NCI-H82 treated with DMSO at 0.1 percent for 48 hours (cell line): Measurements from ENCODE around the gene CAPN14.

Experiments used
- DNase-seq: peaks from one replicate; lab custom pipeline; 2025; ENCODE audit not compliant: unreplicated experiment; lab: John Stamatoyannopoulos, UW

The CAPN14 gene, protein sequence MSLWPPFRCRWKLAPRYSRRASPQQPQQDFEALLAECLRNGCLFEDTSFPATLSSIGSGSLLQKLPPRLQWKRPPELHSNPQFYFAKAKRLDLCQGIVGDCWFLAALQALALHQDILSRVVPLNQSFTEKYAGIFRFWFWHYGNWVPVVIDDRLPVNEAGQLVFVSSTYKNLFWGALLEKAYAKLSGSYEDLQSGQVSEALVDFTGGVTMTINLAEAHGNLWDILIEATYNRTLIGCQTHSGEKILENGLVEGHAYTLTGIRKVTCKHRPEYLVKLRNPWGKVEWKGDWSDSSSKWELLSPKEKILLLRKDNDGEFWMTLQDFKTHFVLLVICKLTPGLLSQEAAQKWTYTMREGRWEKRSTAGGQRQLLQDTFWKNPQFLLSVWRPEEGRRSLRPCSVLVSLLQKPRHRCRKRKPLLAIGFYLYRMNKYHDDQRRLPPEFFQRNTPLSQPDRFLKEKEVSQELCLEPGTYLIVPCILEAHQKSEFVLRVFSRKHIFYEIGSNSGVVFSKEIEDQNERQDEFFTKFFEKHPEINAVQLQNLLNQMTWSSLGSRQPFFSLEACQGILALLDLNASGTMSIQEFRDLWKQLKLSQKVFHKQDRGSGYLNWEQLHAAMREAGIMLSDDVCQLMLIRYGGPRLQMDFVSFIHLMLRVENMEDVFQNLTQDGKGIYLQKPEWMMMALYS

DNA sequence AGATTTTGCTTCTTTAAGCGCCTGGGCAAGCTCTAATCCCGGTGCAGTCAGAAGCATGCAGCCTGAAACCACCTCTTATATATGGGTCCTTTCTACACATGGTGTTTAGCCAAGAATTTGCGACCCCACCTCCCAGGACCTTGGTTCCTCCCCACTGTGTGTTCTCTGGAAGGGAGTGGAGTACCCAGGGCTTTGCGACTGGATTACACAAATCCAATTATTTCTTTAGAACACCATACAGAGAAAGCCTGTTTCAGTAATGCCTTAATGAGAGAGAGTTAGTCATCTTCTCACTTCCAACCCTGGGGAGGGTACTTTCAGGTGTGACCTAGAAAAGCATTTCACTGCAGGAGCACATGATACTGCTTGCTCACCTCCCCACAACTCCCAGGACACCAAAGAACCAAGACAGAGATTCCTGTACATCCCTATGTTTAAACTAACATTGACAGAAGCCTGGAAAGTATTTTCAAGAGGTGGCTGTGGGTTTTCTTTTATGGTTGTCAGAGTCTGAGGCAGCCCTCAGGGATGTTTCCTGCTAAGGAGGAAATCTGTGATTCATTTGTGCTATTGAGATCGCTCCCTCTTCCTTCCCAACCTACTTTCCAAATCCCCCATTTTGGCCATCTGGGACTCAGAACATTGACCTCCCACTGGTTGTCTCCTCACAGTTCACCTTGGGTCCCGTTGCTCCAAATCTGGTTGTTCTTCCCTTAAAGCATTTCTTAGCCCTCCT, at the start of gene CAPN14:
Gene CAPN14, minus strand, starts transcription at position 51 of the 736 bp plus-strand sequence. CDS start 12,068 bp downstream, outside the sequence.
- DNase-seq: peak; percentile 75

DNA sequence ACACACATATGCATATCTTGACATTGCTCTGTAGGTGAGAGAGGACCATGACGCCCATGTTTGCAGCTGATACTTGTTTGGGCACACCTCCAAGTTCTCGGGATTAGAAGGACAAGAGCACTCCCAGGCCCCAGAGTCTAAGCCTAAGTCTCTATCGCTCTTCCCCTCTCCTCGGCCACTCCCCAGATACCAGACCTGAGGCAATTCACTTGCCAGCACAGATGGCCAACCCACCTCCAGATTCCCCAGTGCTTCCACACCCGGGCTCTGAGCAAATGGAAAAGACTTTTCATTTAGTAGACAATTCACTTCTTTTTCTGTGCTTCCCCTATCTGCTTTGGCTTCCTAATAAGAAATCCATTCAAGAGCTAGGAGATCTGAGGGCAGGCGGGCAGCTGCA, 49.5 kb upstream of the CAPN14 start:
- DNase-seq: peak; percentile 80

DNA sequence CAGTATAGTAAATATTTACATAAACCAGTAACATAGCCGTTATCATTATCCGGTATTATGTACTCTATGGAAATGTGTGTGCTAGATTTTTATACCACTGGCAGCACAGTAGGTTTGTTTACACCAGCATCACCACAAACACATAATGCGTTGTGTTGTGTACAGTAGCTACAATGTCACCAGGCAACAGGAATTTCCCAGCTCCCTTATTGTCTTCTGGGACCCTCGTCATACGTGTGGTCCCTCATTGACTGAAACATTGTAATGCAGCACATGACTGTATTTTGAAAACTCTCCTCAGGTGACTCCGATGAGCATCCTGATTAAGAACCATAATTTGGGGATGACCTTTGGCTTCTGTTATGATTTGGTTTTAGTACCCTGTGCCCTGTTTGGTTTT, 47.9 kb upstream of the CAPN14 start:
- no peak for DNase-seq

DNA sequence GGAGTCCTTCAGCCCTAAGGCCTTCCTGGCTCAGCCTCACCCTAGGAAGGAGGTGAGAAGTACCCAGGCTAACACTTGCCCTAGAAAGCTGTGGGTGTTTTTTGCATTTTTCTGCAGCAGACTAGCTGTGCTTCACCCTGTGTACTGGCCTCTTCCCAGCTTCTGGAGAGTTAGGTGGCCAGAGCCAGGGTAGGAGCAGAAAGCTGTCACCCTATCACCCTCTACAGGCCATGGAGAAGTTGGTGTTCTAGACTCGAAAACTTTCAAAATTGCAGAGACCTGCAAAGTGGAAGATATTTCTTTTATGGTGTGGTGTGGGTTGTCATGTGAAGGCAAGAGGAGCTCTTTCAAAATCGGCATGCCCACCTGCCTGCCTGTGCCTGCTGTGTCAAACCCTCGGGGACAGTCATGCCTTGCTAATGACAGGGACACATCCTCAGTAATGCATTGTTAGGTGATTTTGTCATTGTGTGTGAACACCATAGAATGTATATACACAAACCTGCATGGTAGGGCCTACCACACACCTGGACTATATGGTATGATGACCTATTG, 46.4 kb upstream of the CAPN14 start:
- no peak for DNase-seq

DNA sequence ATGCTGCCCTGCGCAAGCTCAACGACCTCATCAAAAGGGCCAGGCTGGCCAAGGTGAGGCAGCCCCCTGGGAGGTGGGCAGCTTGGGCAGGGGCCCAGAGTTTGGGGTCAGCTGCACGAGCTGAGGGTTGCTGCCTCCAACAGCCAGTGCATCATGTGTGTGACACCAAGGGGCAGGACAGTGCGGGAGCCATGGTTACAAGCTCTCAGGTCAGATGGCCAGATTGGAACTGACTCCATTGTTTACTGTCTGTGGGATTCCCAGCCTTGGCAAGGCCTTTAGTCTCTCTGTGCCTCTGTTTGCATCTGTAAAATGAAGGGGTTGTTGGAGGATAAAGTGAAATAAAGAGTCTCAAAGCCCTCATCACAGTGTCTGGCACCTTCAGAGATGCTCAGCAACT, 43.6 kb upstream of the CAPN14 start:
- DNase-seq: no peak

DNA sequence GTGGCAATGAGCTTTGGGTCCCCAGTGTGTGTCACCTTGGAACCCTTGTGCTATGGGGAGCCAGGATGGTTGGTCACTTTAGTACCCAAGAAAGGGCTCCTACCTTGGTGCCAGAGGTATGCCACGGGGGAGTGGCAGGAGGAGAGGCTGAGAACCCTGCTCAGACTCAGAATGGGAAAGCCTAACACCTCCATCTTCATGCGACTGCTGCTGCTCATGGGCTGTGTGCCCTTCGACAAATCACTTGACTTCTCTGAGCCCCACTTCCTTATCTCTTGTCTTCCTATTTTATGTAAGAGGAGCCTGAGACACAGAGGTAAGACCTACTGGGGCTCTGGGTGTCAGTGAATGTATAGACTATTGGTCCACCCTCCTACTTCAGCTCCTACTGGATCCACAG, 41.8 kb upstream of the CAPN14 start:
- DNase-seq: no peak

DNA sequence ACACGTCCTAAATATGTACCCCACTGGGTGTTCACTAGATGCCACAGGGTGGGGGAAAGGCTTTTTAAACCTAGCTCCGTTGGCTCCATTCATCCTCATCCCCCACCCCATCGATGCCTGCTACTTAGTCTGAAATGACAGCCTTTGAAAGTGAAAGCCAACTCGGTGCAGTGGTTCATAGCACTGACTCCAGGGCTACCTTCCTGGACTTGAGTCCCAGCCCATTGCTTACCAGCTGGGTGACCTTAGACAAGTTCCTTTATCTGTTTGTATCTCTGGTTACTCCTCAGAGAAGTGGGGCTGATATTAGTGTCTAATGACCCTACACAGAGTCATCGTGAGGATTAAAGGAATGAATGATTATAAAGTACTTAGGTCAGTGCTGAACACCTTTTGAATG, 41.0 kb upstream of the CAPN14 start:
- no peak for DNase-seq

DNA sequence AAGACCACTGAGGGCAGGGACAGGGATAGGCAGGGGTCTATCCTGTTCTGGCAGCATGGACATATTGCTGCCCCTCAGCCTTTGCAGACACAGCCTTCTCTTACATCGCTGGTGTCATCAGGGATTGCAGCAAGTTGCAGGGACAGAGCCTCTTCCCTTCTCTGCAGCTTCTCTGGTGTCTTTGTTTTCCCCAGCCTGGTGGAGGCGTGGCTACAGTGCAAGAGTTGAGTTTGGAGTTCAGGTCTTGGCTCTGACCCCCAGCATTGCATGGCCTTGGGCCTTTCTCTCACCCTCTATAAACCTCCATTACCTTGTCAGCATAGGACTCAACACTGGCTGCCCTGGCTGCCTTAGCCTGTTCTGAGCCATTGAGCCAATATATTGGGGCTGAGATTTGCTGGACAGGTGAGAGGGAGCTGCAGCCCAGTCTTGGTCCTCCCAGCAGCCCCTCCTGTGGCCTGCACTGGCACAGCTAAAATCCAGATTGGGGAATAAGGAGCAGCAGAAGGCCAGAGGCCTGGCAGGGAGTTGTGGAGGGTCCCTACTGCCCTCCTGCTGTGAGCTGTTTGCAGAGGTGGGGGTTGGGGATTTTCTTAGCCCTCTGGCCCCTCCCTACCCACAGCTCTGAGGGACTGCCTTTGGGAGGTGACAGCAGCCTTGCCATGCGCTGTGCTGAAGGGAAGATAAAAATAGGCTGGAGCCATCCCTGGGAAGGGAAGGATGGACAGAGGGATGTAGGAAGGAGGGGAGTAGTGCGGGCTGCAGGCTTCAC, 39.5 kb upstream of the CAPN14 start:
- peak; percentile 31 for DNase-seq

DNA sequence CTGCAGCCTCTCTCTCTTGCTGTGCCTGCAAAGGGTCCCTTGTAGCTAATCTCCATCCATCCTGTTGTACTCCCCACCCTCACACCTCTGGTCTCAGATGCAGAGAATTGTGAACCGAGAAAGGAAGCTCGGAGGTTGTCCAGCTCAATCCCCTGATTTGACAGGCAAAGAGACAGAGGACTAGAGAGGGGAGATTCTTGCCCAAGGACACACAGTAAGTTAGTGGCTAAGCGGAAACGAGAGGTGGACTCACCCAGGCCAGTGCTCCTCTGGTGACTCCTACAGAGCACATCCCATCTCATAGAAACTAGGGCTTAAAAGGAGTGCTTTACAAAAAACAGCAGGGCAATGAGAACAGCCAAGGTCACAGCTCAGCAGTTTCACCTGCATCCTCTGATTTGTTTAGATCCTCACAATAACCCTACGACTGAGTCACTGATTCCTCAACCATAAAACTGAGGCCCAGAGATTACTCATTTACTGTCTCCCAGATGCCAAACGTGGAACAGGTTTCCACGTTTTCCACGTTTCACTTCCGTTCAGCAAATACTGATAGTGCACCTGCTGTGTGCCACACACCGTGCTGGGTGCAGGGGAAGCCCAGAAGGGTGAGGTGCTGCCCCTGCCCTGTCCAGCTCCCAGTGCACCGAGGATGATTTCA, 38.7 kb upstream of the CAPN14 start:
- no peak for DNase-seq

DNA sequence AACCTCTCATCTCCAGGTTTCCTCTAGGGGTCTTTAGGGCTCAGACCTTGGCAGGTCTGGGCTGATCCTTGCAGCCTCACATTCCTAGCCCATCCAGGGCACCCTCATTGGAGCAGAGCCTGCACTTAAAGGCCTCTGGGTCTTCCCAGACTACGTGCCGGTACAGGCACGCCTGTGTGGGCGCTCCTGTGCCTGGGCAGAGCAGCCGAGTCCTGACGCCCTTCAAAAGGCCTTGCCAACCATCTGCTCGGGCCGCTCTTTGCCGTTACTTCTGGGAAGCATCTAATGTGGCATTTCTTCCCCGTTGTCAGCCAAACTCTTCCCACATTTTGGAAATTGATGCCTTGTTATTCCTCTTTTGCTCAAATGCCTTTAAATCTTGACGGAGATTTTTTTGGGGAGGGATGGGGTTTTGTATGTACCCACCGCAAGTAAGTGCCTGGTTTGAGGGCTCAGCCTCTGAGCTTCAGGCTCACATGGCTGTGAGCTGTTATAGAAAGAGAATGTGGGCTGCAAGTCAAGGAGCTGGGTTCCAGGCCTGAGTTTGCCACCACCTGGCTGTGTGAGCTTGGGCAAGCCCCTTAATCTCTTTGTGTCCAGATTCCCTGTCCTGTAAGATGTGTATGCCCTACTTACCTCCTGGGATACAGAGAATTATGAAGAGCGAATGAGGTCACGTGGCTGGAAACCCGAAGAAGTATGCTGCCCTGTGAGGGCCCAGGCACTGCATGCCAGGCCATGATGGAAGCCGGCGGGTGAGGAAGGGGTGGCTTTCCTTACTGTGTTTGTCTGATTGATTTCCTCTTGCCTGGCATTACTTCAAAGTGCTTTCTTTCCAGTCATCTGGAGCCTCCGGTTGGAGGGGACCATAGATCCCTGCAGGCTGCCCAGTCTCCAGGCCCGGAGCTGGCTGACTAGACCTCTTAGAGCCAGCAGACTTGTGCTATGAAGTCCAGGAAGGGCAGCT, 37.2 kb upstream of the CAPN14 start:
- peak; percentile 3 for DNase-seq

DNA sequence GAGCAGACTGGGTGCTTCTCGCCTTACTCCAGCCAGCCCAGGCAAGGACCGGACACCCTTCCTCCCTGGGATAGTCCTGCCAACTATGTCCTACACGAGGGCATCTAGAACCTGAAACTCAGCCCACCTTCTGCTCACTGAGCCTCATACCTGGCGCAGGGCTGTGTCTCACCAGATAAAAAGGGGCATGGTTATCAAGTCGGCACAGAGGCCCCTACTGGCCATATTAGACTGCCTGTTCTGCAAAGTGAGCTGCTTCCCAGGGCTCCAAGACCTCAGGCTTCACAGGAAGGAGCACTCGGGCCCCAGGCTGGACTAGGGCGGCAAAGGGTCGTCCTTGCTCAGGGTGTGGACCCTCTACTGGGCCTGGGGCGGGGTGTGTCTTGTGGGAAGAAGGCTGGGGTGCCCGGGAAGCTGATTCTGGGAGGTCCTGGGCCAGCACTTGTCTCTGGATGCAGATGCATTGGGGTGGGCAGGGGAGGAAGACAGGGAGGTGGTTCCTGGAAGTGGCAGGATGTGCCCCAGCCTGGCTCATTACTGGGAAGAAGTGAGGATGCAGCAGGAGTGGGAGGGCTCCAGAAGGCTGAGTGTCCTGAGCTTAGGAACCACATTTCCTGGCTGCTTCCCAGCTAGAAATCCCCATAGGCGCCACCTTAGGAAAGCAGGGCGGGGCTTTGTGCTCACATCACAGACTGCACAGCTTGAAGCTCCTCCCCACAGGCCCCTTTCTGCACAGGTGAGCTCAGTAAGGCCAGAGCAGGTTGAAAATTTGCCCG, 36.2 kb upstream of the CAPN14 start:
- peak; percentile 4 for DNase-seq

DNA sequence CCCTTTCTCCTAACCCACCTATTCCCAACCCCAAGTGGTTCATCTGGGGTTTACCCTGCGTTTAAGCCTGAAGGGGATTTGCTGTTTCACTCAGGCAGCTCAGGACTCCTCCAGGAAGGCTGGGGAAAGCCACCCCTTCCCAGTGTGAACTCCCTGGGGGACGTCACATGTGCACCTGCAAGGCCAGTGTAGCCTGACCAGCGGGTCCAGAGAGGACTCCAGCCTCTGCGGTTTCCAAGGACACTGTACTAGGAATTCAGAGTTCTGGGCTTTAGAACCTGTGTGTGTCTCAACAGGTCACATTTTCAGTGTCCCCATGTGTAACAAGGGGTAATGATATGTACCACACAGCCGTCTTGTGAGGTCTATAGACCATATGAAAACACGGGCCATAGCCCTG, 34.5 kb upstream of the CAPN14 start:
- DNase-seq: no peak

DNA sequence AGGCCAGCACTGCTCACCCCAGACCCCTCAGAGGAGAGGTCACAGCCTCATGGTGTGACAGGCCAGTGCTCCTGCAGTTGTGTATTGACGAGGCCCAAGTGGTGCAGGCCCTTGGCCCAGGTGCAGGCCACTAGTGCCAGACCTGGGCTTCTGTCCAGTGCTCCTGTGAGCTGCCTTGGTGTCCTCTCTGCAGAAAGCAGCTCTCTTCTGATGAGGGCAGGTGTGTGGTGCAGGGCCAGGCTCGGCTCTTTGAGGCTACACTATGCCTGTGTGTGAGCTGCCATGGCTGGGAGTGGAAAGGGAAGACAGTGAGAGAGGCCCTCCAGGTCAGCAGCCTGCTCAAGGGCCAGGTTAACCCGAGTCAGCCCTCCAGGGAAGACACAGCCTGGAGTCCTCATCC, 33.7 kb upstream of the CAPN14 start:
- DNase-seq: no peak

DNA sequence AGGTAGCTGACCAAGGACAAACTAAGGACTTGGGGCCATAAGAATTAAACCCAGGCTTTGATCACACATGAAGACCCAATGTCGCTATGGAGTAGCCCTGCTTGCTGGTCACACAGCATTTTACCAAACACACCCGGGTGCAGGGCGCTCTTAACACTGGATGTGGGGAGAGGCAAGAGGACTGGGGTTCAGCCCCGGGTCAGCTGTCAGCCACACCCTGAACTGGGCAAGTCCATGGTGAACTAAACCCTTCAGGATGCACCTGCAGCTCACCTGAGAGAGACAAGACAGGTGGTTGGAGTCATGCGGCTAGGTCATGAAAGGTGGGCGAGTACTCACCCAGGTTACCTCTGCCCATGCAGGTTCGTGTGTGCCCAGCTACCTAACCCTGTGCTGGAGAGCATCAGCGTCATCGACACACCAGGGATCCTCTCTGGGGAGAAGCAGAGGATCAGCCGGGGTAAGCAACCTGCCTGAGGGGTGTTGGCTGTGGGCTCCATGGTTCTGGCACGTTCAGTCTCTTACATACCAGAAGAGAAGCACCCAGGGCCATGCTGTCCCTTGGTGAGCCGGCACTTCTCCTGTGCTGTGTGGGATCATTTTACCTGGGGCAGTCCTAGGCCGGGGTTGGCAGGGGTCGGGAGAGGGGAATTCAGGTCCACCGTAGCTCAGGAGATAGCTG, 31.8 kb upstream of the CAPN14 start:
- DNase-seq: no peak

DNA sequence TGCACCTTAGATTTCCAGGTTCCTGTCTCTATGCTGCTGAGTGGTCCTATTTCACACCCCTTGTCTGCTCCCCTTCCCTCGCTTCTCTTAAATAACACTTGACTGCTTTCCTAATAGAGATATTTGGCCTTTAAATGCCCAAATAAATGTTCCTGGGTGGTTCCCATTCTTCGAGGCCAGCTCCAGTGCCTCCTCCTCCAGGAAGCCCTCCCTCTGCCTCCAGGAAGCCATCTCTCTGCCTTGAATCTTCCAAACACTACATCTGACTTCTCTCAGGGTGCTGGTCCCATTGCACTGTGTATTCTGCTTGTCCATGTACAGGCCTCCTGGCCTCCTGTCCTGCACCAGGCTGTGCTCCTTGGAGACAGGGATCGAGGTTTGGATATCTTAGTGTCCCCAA, 30.8 kb upstream of the CAPN14 start:
- DNase-seq: no peak

DNA sequence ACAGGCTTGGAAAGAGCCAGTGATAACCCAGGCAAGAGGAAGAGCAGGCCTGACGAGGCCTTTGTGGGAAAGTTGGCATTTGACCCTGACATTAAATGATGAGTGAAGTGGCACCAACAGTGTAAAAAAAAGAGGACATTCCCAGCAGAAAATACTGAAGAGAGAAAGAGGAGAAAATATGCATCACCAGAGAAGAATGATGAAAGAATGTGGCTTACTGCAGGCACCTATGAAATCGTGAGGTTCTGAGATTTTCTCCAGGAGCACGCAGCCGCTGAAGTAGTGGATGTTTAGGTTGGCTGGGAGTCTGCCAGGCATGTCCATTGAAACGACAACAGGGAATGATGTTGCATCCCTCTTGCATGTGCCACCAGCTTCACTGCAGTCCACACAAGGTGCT, 30.4 kb upstream of the CAPN14 start:
- DNase-seq: no peak

DNA sequence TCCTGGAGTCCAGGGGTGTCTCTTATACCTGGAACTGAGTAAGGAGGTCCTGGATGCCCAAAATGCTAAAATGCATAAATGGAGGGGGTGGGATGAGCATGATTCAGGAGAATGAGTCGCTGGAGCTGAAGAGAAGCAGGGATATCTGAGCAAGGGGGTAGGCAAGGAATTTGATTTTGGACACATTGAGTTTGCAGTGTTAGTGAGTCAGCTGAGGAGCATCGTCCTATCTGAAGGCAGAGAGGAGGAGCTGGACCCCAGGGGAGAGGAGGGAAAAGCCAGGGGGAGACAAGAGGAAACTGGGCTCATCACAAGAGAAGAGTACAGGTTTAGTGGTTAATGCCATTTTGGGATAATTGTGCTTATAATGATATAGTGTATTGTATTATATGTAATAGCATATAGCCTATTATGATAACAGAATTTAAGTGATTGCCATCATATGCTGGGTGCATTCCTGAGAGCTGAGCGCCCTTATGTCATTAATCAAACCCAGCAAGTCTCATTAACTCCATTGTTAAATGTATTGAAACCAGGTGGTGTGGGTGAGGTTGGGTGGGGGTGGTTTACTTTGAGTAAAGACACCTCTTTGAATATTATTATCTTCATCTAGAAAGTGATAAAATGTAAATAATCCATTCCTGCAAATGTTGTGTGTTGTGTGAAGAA, 29.0 kb upstream of the CAPN14 start:
- no peak for DNase-seq
